Retinal pigment epithelial cell (primary cell): ENCODE results near the gene PRSS12.

Experiments used
- DNase-seq: peaks from one replicate; pipeline ENCODE4 v3.0.0-alpha.2; 2010; ENCODE audit warnings: low read depth
- H3K4me3 ChIP-seq: 2 replicates; pipeline ENCODE4 v1.5.1; 2011; ENCODE audit warnings: mild to moderate bottlenecking, low read length, control low read depth, moderate library complexity
- CTCF ChIP-seq: conservative IDR thresholded peaks from 2 replicates; pipeline ENCODE4 v1.5.1; 2011; ENCODE audit warnings: low read depth, low read length, control low read depth, inconsistent platforms

Gene PRSS12

GRCh38 chr4:118282692-118283091 is 70.1 kb downstream of the PRSS12 start:
- no peak for TF ChIP-seq CTCF
- DNase-seq: no peak
- H3K4me3 ChIP-seq: no peak overlapping the region

- no peak for TF ChIP-seq CTCF
- DNase-seq: no peak
- H3K4me3 ChIP-seq: no peak overlapping the region
Observed at GRCh38 chr4:118281611-118282442, 71.0 kb downstream of the PRSS12 start.

- no peak for DNase-seq
- peak overlapping the region; percentile 71 for H3K4me3 ChIP-seq
- TF ChIP-seq CTCF: peak; percentile 64
Observed at GRCh38 chr4:118280501-118281218, 72.1 kb downstream of the PRSS12 start.

GRCh38 chr4:118279920-118280432 is 72.8 kb downstream of the PRSS12 start:
- H3K4me3 ChIP-seq: peak overlapping the region; percentile 71
- no peak for DNase-seq

GRCh38 chr4:118279328-118279727 is 73.5 kb downstream of the PRSS12 start:
- DNase-seq: no peak
- no peak for TF ChIP-seq CTCF
- peak overlapping the region; percentile 71 for H3K4me3 ChIP-seq

More at GRCh38 chr4:118279920-118280432, 72.8 kb downstream of the PRSS12 start:
- no peak for TF ChIP-seq CTCF

GRCh38 chr4:118278473-118279274 is 74.1 kb downstream of the PRSS12 start:
- peak; percentile 79 for DNase-seq
- TF ChIP-seq CTCF: no peak
- H3K4me3 ChIP-seq: peak overlapping the region; percentile 71
